HepG2 (cell line): ENCODE data around the gene SQSTM1. TPM values are rescaled to one million over a fixed set of nuclear protein-coding genes. Genes with fewer than 3 reads are reported as not detected.

ENCODE experiments used
- CEBPG ChIP-seq: IDR thresholded peaks from 2 replicates; pipeline ENCODE4 v1.6.1; 2016
- EED ChIP-seq: sonication (generic); formaldehyde crosslinking; IDR thresholded peaks from 2 replicates; pipeline ENCODE4 v1.5.0; 2020; ENCODE audit warnings: mild to moderate bottlenecking, missing genetic modification reagents
- FOXA1 ChIP-seq, 2 experiments: fragments of 450-650 bp in 1 of 2; sonication (generic) in 1 of 2; formaldehyde crosslinking in 1 of 2; IDR thresholded peaks; 2 replicates each; pipeline versions ENCODE4 v1.4.0 to v1.6.1; 2016 to 2020; ENCODE audit warnings: missing genetic modification reagents in 1 of 2
- HIVEP1 ChIP-seq: sonication (generic); formaldehyde crosslinking; IDR thresholded peaks from 2 replicates; pipeline ENCODE4 v1.4.0; 2020; ENCODE audit warnings: mild to moderate bottlenecking, missing genetic modification reagents
- HOXA3 ChIP-seq: sonication (generic); formaldehyde crosslinking; IDR thresholded peaks from 2 replicates; pipeline ENCODE4 v1.5.0; 2020; ENCODE audit warnings: missing genetic modification reagents
- MAX ChIP-seq: IDR thresholded peaks from 2 replicates; pipeline ENCODE4 v1.6.1; 2012; ENCODE audit warnings: inconsistent platforms
- MEIS2 ChIP-seq: sonication (generic); formaldehyde crosslinking; IDR thresholded peaks from 2 replicates; pipeline ENCODE4 v1.9.0; 2021; ENCODE audit warnings: mild to moderate bottlenecking, missing genetic modification reagents
- PHF20 ChIP-seq: sonication (generic); formaldehyde crosslinking; IDR thresholded peaks from 2 replicates; pipeline ENCODE4 v1.5.0; 2020; ENCODE audit warnings: mild to moderate bottlenecking, missing genetic modification reagents
- PLSCR1 ChIP-seq: sonication (generic); formaldehyde crosslinking; IDR thresholded peaks from 2 replicates; pipeline ENCODE4 v1.5.0; 2020; ENCODE audit warnings: missing genetic modification reagents, mild to moderate bottlenecking, borderline replicate concordance
- RAD21 ChIP-seq: fragments of 450-650 bp; formaldehyde crosslinking; IDR thresholded peaks from 2 replicates; pipeline ENCODE4 v1.5.0; 2020; ENCODE audit warnings: mild to moderate bottlenecking
- RERE ChIP-seq: IDR thresholded peaks from 2 replicates; pipeline ENCODE4 v1.6.1; 2016; ENCODE audit warnings: low read depth, missing genetic modification reagents, missing compliant biosample characterization
- ZNF3 ChIP-seq: IDR thresholded peaks from 2 replicates; pipeline ENCODE4 v1.7.0; 2017; ENCODE audit warnings: inconsistent platforms
- ZNF543 ChIP-seq: sonication (generic); formaldehyde crosslinking; IDR thresholded peaks from 2 replicates; pipeline ENCODE4 v1.4.0; 2020; ENCODE audit warnings: mild to moderate bottlenecking, missing genetic modification reagents
- ZNF558 ChIP-seq: sonication (generic); formaldehyde crosslinking; IDR thresholded peaks from 2 replicates; pipeline ENCODE4 v1.9.0; 2022; ENCODE audit warnings: mild to moderate bottlenecking, missing genetic modification reagents, borderline replicate concordance
- ZSCAN29 ChIP-seq: sonication (generic); formaldehyde crosslinking; conservative IDR thresholded peaks from 2 replicates; pipeline ENCODE4 v1.4.0; 2020; ENCODE audit warnings: mild to moderate bottlenecking, missing genetic modification reagents
- polyA plus RNA-seq, 8 experiments: library from polyadenylated mRNA; depleted of rRNA in 3 of 8; stranded (reverse) in 7 of 8; unstranded in 1 of 8; fragments of >200 nt; fragmentation: Illumina TruSeq in 4 of 8; extraction: Trizol in 4 of 8; gene quantifications; 2 replicates each; pipeline versions ENCODE4 v1.2.1 to v1.2.3, GENCODE V29; 2011 to 2016; ENCODE audit warnings: low read depth in 4 of 8, missing spikeins in 1 of 8, mixed read lengths in 1 of 8; ENCODE audit not compliant: insufficient read depth in 1 of 8
- total RNA-seq, 5 experiments: library from RNA; depleted of rRNA; stranded (reverse); fragments of >200 nt; fragmentation: Illumina TruSeq; extraction: Trizol; gene quantifications; 2 replicates each; pipeline ENCODE4 v1.2.3, GENCODE V29; 2016; ENCODE audit warnings: low read depth in 1 of 5
- TF ChIP-seq, protein P1 (sequence below): sonication (generic); formaldehyde crosslinking; IDR thresholded peaks from 2 replicates; pipeline ENCODE4 v1.4.0; 2020; ENCODE audit warnings: low read depth, missing genetic modification reagents
- TF ChIP-seq, protein P2 (sequence below): sonication (generic); formaldehyde crosslinking; IDR thresholded peaks from 2 replicates; pipeline ENCODE4 v1.4.0; 2020; ENCODE audit warnings: missing genetic modification reagents

Gene SQSTM1
- total and polyA plus RNA-seq, 2 of the 13 experiments (the other 11 are each of a cell fraction or from before 2014, with no cell fraction given): 90.9 to 160 TPM

- TF ChIP-seq ZNF558 (CRISPR knock-in tag) (no peak; the same call in 1 of the 2 replicates), PHF20 (CRISPR knock-in tag) (no peak), HIVEP1 (CRISPR knock-in tag) (no peak), PLSCR1 (no peak), MEIS2 (CRISPR knock-in tag) (no peak), ZSCAN29 (CRISPR knock-in tag) (no peak), RAD21 (CRISPR knock-in tag) (peak; percentile 49), EED (CRISPR knock-in tag) (0 out of 2 replicates have a peak, but pooled peaks have one; percentile 46), MAX (no peak), ZNF543 (0 out of 2 replicates have a peak, but pooled peaks have one; percentile 23), RERE (CRISPR knock-in tag) (no peak; the same call in 1 of the 2 replicates), FOXA1 (IDR thresholded peaks at IDR 0.05) (no peak), FOXA1 (CRISPR knock-in tag; IDR thresholded peaks at IDR 0.05) (peak; percentile 25; the same call in 1 of the 2 replicates), CEBPG (CRISPR knock-in tag) (no peak), HOXA3 (CRISPR knock-in tag) (no peak; the same call in 1 of the 2 replicates), ZNF3 (CRISPR knock-in tag) (no peak; the same call in 1 of the 2 replicates)
- TF ChIP-seq, protein P1, sequence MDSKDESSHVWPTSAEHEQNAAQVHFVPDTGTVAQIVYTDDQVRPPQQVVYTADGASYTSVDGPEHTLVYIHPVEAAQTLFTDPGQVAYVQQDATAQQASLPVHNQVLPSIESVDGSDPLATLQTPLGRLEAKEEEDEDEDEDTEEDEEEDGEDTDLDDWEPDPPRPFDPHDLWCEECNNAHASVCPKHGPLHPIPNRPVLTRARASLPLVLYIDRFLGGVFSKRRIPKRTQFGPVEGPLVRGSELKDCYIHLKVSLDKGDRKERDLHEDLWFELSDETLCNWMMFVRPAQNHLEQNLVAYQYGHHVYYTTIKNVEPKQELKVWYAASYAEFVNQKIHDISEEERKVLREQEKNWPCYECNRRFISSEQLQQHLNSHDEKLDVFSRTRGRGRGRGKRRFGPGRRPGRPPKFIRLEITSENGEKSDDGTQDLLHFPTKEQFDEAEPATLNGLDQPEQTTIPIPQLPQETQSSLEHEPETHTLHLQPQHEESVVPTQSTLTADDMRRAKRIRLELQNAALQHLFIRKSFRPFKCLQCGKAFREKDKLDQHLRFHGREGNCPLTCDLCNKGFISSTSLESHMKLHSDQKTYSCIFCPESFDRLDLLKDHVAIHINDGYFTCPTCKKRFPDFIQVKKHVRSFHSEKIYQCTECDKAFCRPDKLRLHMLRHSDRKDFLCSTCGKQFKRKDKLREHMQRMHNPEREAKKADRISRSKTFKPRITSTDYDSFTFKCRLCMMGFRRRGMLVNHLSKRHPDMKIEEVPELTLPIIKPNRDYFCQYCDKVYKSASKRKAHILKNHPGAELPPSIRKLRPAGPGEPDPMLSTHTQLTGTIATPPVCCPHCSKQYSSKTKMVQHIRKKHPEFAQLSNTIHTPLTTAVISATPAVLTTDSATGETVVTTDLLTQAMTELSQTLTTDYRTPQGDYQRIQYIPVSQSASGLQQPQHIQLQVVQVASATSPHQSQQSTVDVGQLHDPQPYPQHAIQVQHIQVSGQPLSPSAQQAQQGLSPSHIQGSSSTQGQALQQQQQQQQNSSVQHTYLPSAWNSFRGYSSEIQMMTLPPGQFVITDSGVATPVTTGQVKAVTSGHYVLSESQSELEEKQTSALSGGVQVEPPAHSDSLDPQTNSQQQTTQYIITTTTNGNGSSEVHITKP (CRISPR knock-in tag): no peak
- TF ChIP-seq, protein P2, sequence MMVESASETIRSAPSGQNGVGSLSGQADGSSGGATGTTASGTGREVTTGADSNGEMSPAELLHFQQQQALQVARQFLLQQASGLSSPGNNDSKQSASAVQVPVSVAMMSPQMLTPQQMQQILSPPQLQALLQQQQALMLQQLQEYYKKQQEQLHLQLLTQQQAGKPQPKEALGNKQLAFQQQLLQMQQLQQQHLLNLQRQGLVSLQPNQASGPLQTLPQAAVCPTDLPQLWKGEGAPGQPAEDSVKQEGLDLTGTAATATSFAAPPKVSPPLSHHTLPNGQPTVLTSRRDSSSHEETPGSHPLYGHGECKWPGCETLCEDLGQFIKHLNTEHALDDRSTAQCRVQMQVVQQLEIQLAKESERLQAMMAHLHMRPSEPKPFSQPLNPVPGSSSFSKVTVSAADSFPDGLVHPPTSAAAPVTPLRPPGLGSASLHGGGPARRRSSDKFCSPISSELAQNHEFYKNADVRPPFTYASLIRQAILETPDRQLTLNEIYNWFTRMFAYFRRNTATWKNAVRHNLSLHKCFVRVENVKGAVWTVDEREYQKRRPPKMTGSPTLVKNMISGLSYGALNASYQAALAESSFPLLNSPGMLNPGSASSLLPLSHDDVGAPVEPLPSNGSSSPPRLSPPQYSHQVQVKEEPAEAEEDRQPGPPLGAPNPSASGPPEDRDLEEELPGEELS (CRISPR knock-in tag): no peak
Observed at GRCh38 chr5:179819296-179820126, 1.2 kb upstream of the SQSTM1 start (continued).
